Measurements from ENCODE around the gene SYNDIG1. TPM values are rescaled to one million over a fixed set of nuclear protein-coding genes. Genes with fewer than 3 reads are reported as not detected.

Gene SYNDIG1
- total and polyA plus RNA-seq, 2 donors (not counting 1 experiment from before 2014, with no cell fraction given), result not detected

DNA sequence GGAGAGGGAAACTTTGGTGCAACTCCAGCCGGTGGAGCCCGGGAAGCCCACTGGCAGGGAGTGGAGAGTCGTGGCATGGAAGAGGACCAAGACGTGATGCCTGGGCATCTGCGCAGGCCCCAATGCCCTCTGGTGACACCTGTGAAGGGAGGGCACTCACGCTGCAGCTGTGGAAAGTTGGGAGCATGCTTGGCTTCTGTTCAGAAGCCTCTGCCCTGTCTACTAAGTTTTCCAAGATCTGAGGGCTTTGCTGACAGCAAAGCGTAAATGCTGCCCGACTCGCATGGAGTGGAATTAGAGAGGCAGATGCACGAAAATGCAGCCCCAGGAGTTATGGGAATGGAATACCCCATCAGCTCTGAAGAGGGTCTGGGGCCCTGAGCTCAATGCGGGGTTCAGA, 75.7 kb downstream of the SYNDIG1 start:
- Histone ChIP-seq H3K27me3 (replicated peaks in 1 of 4; ENCODE audit: control extremely low read depth in 1 of 4, control insufficient read depth in 3 of 4, insufficient read depth in 4 of 4, low read length in 3 of 4) (no peaks in the 10 kb centered on the region), H3K4me1 (ENCODE audit: control insufficient read depth in 2 of 2, insufficient read depth in 2 of 2, low read length in 2 of 2) (peaks cover 3 to 6% of the 10 kb centered on the region in 2 donors), H3K27ac (ENCODE audit: low read length in 2 of 2) (no peak overlapping the region), H3K4me2 (replicated peaks; ENCODE audit: low read depth, low read length, poor library complexity, severe bottlenecking) (no peak overlapping the region), H3K79me2 (ENCODE audit: control insufficient read depth, insufficient read depth, low read length) (no peaks in the 10 kb centered on the region), H3K9ac (ENCODE audit: low read length) (no peak overlapping the region), H4K20me1 (ENCODE audit: control insufficient read depth, insufficient read depth, low read length, poor library complexity, severe bottlenecking) (no peaks in the 10 kb centered on the region), H3K4me3 (ENCODE audit: control extremely low read depth in 1 of 5, extremely low read depth in 1 of 5, insufficient read depth in 1 of 5, low read depth in 2 of 5, low read length in 4 of 5) (no peak overlapping the region), H3K9me3 (ENCODE audit: control extremely low read depth in 1 of 3, control insufficient read depth in 2 of 3, insufficient read depth in 1 of 3, low read length in 2 of 3) (peaks cover 0 to 13% (median 0%) of the 10 kb centered on the region in 3 donors), H2AFZ (ENCODE audit: insufficient read depth, low read depth, low read length, poor library complexity, severe bottlenecking) (no peak overlapping the region), H3K36me3 (replicated peaks in 1 of 2; ENCODE audit: control extremely low read depth in 1 of 2, control insufficient read depth in 1 of 2, extremely low read depth in 1 of 2, insufficient read depth in 2 of 2, low read length in 1 of 2) (no peaks in the 10 kb centered on the region)
- Mint-ChIP-seq H3K4me3 (no peak overlapping the region), H3K9me3 (ENCODE audit: insufficient read depth) (no peaks in the 10 kb centered on the region), H3K4me1 (peaks cover 12% of the 10 kb centered on the region), H3K27me3 (peaks cover 10% of the 10 kb centered on the region), H3K27ac (no peak overlapping the region)
- TF ChIP-seq, protein P1, sequence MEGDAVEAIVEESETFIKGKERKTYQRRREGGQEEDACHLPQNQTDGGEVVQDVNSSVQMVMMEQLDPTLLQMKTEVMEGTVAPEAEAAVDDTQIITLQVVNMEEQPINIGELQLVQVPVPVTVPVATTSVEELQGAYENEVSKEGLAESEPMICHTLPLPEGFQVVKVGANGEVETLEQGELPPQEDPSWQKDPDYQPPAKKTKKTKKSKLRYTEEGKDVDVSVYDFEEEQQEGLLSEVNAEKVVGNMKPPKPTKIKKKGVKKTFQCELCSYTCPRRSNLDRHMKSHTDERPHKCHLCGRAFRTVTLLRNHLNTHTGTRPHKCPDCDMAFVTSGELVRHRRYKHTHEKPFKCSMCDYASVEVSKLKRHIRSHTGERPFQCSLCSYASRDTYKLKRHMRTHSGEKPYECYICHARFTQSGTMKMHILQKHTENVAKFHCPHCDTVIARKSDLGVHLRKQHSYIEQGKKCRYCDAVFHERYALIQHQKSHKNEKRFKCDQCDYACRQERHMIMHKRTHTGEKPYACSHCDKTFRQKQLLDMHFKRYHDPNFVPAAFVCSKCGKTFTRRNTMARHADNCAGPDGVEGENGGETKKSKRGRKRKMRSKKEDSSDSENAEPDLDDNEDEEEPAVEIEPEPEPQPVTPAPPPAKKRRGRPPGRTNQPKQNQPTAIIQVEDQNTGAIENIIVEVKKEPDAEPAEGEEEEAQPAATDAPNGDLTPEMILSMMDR (IDR thresholded peaks at IDR 0.05), result no peak
- no peak for TF ChIP-seq EZH2 (IDR thresholded peaks at IDR 0.05; ENCODE audit: borderline replicate concordance, insufficient read depth, low read depth, low read length, poor library complexity, severe bottlenecking)
- ChIA-PET CTCF (no interaction called here), POLR2A (no interaction called here)
- intact Hi-C loops (cut with micrococcal nuclease), result no loop called here
- no peak for ATAC-seq (ENCODE audit: low read depth)
- WGBS (ENCODE audit: insufficient coverage), result 91% methylated on average over 11 of the region's 11 CpGs
- no peak for DNase-seq

DNA sequence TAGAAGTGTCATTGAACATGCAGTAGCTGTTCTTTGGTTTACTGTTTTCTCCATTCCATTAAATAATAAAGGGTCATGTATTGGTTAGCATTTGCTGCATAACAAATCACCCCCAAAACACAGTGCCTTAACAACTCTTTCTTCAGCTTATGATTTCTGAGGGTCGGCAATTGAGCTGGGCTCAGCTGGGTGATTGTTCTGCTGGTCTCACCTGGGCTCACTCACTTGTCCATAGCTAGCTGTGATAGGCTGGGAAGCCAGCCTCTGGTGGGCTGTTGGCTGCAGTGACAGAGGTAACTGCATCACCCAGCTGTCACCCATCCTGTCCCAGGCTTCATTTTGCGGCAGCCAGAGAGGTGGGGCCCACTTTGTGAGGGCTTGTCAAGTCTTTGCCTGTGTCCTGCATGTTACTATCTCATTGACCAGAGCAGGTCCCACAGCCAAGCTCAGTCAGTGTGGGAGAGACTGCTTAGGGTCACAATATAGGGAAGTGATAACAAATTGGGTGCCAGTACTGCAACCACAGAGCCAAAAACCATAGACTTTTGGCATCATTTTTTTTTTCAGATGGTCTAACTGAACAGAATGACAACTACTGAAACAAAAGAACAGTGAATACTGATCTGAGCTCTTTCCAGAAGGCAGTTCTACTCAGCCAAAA, 76.9 kb downstream of the SYNDIG1 start:
- H3K4me1 Mint-ChIP-seq, result peaks cover 5% of the 10 kb centered on the region
- peaks cover under 1 to 4% of the 10 kb centered on the region in 2 donors for H3K4me1 ChIP-seq (ENCODE audit: control insufficient read depth in 2 of 2, insufficient read depth in 2 of 2, low read length in 2 of 2)
- CTCF ChIA-PET, result no interaction called here

More for the DNA sequence above, 76.9 kb downstream of the SYNDIG1 start:
- Mint-ChIP-seq H3K27ac (no peak overlapping the region), H3K27me3 (peaks cover 10% of the 10 kb centered on the region), H3K4me3 (no peak overlapping the region), H3K9me3 (ENCODE audit: insufficient read depth) (no peaks in the 10 kb centered on the region)
- no peaks in the 10 kb centered on the region for H3K36me3 ChIP-seq (replicated peaks in 1 of 2; ENCODE audit: control extremely low read depth in 1 of 2, control insufficient read depth in 1 of 2, extremely low read depth in 1 of 2, insufficient read depth in 2 of 2, low read length in 1 of 2)
- peaks cover 0 to 13% (median 0%) of the 10 kb centered on the region in 3 donors for H3K9me3 ChIP-seq (ENCODE audit: control extremely low read depth in 1 of 3, control insufficient read depth in 2 of 3, insufficient read depth in 1 of 3, low read length in 2 of 3)
- H3K27ac ChIP-seq (ENCODE audit: low read length in 2 of 2), result no peak overlapping the region
- no peak for DNase-seq
- no peak overlapping the region for H2AFZ ChIP-seq (ENCODE audit: insufficient read depth, low read depth, low read length, poor library complexity, severe bottlenecking)
- H3K79me2 ChIP-seq (ENCODE audit: control insufficient read depth, insufficient read depth, low read length), result no peaks in the 10 kb centered on the region
- H3K4me3 ChIP-seq (ENCODE audit: control extremely low read depth in 1 of 5, extremely low read depth in 1 of 5, insufficient read depth in 1 of 5, low read depth in 2 of 5, low read length in 4 of 5), result no peak overlapping the region
- H3K4me2 ChIP-seq (replicated peaks; ENCODE audit: low read depth, low read length, poor library complexity, severe bottlenecking), result no peak overlapping the region
- POLR2A ChIA-PET, result no interaction called here
- H4K20me1 ChIP-seq (ENCODE audit: control insufficient read depth, insufficient read depth, low read length, poor library complexity, severe bottlenecking), result no peaks in the 10 kb centered on the region
- no peak for ATAC-seq (ENCODE audit: low read depth)
- intact Hi-C loops (cut with micrococcal nuclease), result no loop called here
- TF ChIP-seq, protein P1 (IDR thresholded peaks at IDR 0.05), result no peak
- no peaks in the 10 kb centered on the region for H3K27me3 ChIP-seq (replicated peaks in 1 of 4; ENCODE audit: control extremely low read depth in 1 of 4, control insufficient read depth in 3 of 4, insufficient read depth in 4 of 4, low read length in 3 of 4)
- 100% methylated on average over 2 of the region's 2 CpGs for WGBS (ENCODE audit: insufficient coverage)
- no peak overlapping the region for H3K9ac ChIP-seq (ENCODE audit: low read length)
